DOHH2 (cell line): ENCODE measurements around the gene HMGCLL1.

ENCODE experiments used
- H3F3A ChIP-seq: fragments of 200-600 bp; sonication (generic), shearing (Covaris generic); 2 replicates; pipeline ENCODE4 v1.6.0; 2016; ENCODE audit warnings: antibody characterized with exemption, mild to moderate bottlenecking; ENCODE audit not compliant: control insufficient read depth, insufficient read depth
- H3K27ac ChIP-seq: fragments of 200-600 bp; sonication (generic); 2 replicates; pipeline ENCODE4 v1.5.1; 2014; ENCODE audit warnings: low read depth, mild to moderate bottlenecking, low read length, moderate library complexity
- H3K27me3 ChIP-seq: fragments of 200-600 bp; sonication (generic); 2 replicates; pipeline ENCODE4 v1.6.1; 2014; ENCODE audit warnings: mild to moderate bottlenecking, low read length, mixed read lengths; ENCODE audit not compliant: control insufficient read depth
- H3K36me3 ChIP-seq: fragments of 200-600 bp; sonication (generic); 2 replicates; pipeline ENCODE4 v1.6.1; 2014; ENCODE audit warnings: mild to moderate bottlenecking, low read length, moderate library complexity, mixed read lengths; ENCODE audit not compliant: control insufficient read depth
- H3K4me1 ChIP-seq: fragments of 200-600 bp; sonication (generic); 2 replicates; pipeline ENCODE4 v1.6.1; 2014; ENCODE audit warnings: mild to moderate bottlenecking, low read length, mixed read lengths; ENCODE audit not compliant: control insufficient read depth
- H3K4me2 ChIP-seq: fragments of 200-600 bp; sonication (generic); 2 replicates; pipeline ENCODE4 v1.6.0; 2014; ENCODE audit warnings: mild to moderate bottlenecking, low read length, moderate library complexity
- H3K4me3 ChIP-seq: fragments of 200-600 bp; sonication (generic); 2 replicates; pipeline ENCODE4 v1.5.1; 2014; ENCODE audit warnings: mild to moderate bottlenecking, low read length, mixed read lengths
- H3K79me2 ChIP-seq: fragments of 200-600 bp; sonication (generic); 2 replicates; pipeline ENCODE4 v1.6.1; 2014; ENCODE audit warnings: mild to moderate bottlenecking, low read length, mixed read lengths; ENCODE audit not compliant: control insufficient read depth
- H3K9me2 ChIP-seq: fragments of 200-600 bp; sonication (generic); replicated peaks from 2 replicates; pipeline ENCODE4 v1.6.1; 2014; ENCODE audit warnings: mild to moderate bottlenecking, low read length, mixed read lengths; ENCODE audit not compliant: control insufficient read depth
- H3K9me3 ChIP-seq: fragments of 200-600 bp; sonication (generic); 2 replicates; pipeline ENCODE4 v1.6.1; 2014; ENCODE audit warnings: antibody characterized with exemption, low read length, mixed read lengths; ENCODE audit not compliant: control insufficient read depth, insufficient read depth
- H4K20me1 ChIP-seq: fragments of 200-600 bp; sonication (generic); 2 replicates; pipeline ENCODE4 v1.6.0; 2014; ENCODE audit warnings: low read depth, mild to moderate bottlenecking, antibody characterized with exemption, low read length, moderate library complexity; ENCODE audit not compliant: control insufficient read depth, insufficient read depth
- EZH2phosphoT487 ChIP-seq: fragments of 200-600 bp; sonication (generic); IDR thresholded peaks from 2 replicates; pipeline ENCODE4 v1.6.1; 2017; ENCODE audit warnings: borderline replicate concordance, mild to moderate bottlenecking, antibody characterized with exemption, low read length, moderate library complexity, mixed read lengths
- TF ChIP-seq, protein P1 (sequence below): fragments of 200-600 bp; sonication (generic); IDR thresholded peaks from one replicate; pipeline ENCODE4 v1.5.1; 2014; ENCODE audit warnings: antibody characterized with exemption, mild to moderate bottlenecking, low read depth, low read length; ENCODE audit not compliant: poor library complexity, severe bottlenecking

HMGCLL1 gene

DNA sequence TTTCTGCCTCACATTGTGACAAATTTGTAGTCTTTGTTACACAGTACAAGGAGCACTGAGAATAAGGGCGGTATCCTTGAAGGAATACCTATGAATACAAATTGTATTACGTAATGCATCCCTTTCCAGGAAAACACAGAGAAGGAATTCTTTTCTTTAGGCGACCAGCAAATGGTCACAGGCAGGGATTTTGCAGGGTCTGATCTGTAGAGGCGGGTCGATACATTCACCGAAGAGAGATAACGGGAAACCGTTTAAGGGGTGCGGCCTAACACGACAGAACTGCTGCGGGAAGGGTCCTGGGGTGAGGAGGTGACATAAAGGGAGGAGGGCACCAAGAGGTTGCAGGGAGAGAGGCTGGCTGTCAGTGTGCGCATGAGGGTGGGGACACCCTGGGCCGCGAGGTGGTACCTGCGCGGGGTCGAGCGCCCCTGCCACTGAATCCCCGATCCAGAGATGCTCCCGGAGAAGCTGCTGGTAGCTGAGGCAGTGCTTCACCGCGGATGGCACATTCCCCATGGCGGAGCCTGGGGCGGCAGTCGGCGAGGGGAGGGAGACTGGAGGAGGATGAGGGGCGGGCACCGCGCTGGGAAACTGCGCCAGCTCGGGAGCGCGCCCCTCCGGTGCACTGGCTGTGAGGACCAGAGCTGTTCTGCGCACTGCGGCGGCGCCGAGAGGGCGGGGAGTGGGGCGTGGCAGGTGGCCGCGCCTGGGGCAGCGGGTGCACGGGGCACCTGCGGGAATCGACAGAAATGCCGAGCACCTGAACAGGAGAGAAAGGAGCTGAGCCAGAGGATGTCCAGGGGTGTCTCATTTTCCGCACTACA is at the start of gene HMGCLL1:
Gene HMGCLL1, minus strand, starts transcription at position 656 of the 827 bp plus-strand sequence. Its CDS starts 137 bp downstream, at position 519.
- Histone ChIP-seq H3K4me2 (no peak within 1 kb of the TSS), H4K20me1 (no peaks in the 10 kb centered on the region), H3K27me3 (no peaks in the 10 kb centered on the region), H3K4me1 (no peaks in the 10 kb centered on the region), H3K9me2 (no peaks in the 10 kb centered on the region), H3K9me3 (no peaks in the 10 kb centered on the region), H3K79me2 (no peaks in the 10 kb centered on the region), H3K4me3 (no peak within 1 kb of the TSS), H3K36me3 (no peaks in the 10 kb centered on the region), H3K27ac (no peak within 1 kb of the TSS), H3F3A (no peaks in the 10 kb centered on the region)
- TF ChIP-seq, protein P1, sequence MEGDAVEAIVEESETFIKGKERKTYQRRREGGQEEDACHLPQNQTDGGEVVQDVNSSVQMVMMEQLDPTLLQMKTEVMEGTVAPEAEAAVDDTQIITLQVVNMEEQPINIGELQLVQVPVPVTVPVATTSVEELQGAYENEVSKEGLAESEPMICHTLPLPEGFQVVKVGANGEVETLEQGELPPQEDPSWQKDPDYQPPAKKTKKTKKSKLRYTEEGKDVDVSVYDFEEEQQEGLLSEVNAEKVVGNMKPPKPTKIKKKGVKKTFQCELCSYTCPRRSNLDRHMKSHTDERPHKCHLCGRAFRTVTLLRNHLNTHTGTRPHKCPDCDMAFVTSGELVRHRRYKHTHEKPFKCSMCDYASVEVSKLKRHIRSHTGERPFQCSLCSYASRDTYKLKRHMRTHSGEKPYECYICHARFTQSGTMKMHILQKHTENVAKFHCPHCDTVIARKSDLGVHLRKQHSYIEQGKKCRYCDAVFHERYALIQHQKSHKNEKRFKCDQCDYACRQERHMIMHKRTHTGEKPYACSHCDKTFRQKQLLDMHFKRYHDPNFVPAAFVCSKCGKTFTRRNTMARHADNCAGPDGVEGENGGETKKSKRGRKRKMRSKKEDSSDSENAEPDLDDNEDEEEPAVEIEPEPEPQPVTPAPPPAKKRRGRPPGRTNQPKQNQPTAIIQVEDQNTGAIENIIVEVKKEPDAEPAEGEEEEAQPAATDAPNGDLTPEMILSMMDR, result no peak
- no peak for TF ChIP-seq EZH2phosphoT487

DNA sequence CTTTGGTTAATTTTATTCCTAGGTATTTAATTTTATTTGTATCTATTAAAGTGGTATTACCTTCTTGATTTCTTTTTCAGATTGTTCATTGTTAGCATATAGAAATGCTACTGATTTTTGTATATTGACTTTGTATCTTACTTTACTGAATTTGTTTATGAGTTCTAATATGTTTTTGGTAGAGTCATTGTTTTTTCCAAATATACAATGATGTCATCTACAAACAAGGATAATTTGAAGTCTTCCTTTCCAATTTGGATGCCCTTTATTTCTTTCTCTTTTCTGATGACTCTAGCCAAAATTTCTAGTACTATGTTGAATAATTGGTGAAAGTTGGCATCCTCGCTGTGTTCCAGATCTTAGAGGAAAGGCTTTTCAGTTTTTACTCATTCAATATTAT is 43.0 kb upstream of the HMGCLL1 start:
- Histone ChIP-seq H3F3A (no peaks in the 10 kb centered on the region), H3K4me2 (no peak overlapping the region), H3K9me3 (no peaks in the 10 kb centered on the region), H3K9me2 (no peaks in the 10 kb centered on the region), H3K4me3 (no peak overlapping the region), H3K79me2 (no peaks in the 10 kb centered on the region), H3K36me3 (no peaks in the 10 kb centered on the region), H3K4me1 (no peaks in the 10 kb centered on the region), H3K27me3 (no peaks in the 10 kb centered on the region), H3K27ac (no peak overlapping the region), H4K20me1 (no peaks in the 10 kb centered on the region)
- TF ChIP-seq, protein P1, result no peak
- TF ChIP-seq EZH2phosphoT487, result no peak

DNA sequence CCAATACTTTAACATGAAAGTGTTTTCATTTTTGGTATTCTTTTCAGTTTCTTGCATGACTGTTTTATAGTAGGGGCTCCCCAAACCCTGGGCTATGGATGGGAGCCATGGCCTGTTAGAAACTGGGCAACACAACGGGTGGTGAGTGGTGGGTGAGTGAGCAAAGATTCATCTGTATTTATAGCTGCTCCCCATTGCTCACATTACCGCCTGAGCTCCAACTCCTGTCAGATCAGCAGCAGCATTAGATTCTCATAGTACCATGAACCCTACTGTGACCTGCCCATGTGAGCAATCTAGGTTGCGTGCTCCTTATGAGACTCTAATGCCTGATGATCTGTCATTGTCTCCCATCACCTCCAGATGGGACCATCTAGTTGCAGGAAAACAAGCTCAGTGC is 42.3 kb upstream of the HMGCLL1 start:
- TF ChIP-seq, protein P1, result no peak
- TF ChIP-seq EZH2phosphoT487, result no peak

More for the DNA sequence above, 42.3 kb upstream of the HMGCLL1 start:
- Histone ChIP-seq H3K27me3 (no peaks in the 10 kb centered on the region), H3K27ac (no peak overlapping the region), H3K9me3 (no peaks in the 10 kb centered on the region), H3K4me1 (no peaks in the 10 kb centered on the region), H3K4me3 (no peak overlapping the region), H3K9me2 (no peaks in the 10 kb centered on the region), H3K36me3 (no peaks in the 10 kb centered on the region), H3F3A (no peaks in the 10 kb centered on the region), H3K4me2 (no peak overlapping the region), H4K20me1 (no peaks in the 10 kb centered on the region), H3K79me2 (no peaks in the 10 kb centered on the region)
